ENCODE data around the gene MDGA2.

- TF ChIP-seq POLR2A (IDR thresholded peaks at IDR 0.05) (no peak), CTCF (IDR thresholded peaks at IDR 0.05) (no peak), POLR2AphosphoS5 (IDR thresholded peaks at IDR 0.05) (no peak), EP300 (IDR thresholded peaks at IDR 0.05) (no peak)
Observed at GRCh38 chr14:47120645-47121044, 554.8 kb downstream of the MDGA2 start.

Measured in upper lobe of left lung (tissue), 4 donors.